Right cardiac atrium (tissue), 5 donors: ENCODE results near the gene CAMTA1. TPM values are rescaled to one million over a fixed set of nuclear protein-coding genes. Genes with fewer than 3 reads are reported as not detected.

Source experiments
- ATAC-seq, 2 donors: fragments of 200-7000 bp; cut with Tn5 transposase; one replicate each; pipeline versions ENCODE4 v1.8.0 to v1.9.1; 2020; ENCODE audit warnings: moderate library complexity in 2 of 2, mild to moderate bottlenecking in 1 of 2
- DNase-seq, 3 donors: peaks; one replicate each; pipeline ENCODE4 v3.0.0-alpha.2; 2020
- H3K27ac ChIP-seq: one replicate; pipeline ENCODE4 v1.5.1; 2013; ENCODE audit warnings: mild to moderate bottlenecking, low read length, control low read depth, moderate library complexity
- H3K27me3 ChIP-seq: one replicate; pipeline ENCODE4 v1.6.1; 2013; ENCODE audit not compliant: control insufficient read depth, insufficient read depth
- H3K4me1 ChIP-seq: one replicate; pipeline ENCODE4 v1.6.1; 2013; ENCODE audit warnings: low read length; ENCODE audit not compliant: control insufficient read depth, insufficient read depth
- H3K4me3 ChIP-seq: one replicate; pipeline ENCODE4 v1.5.1; 2013; ENCODE audit warnings: low read length, control low read depth
- H3K9me3 ChIP-seq: one replicate; pipeline ENCODE4 v1.6.1; 2013; ENCODE audit warnings: low read length; ENCODE audit not compliant: control insufficient read depth
- WGBS: extraction: QIAGEN DNeasy Blood & Tissue Kit; methylation state at CpG from one replicate; pipeline ENCODE4 v1.1.7; 2013; 5-methylcytosine and 5-hydroxymethylcytosine counted together
- intact Hi-C, 4 donors: fragments of 100-400 bp; cut with DNase I; formaldehyde crosslinking; loops; one replicate each; pipeline versions ENCODE4 v1.11.0 to v1.14.0; 2022 to 2023
- polyA plus RNA-seq: library from polyadenylated mRNA; stranded (reverse); fragments of 200-250 nt; gene quantifications from one replicate; pipeline ENCODE4 v1.2.3, GENCODE V29; 2013
- total RNA-seq, 4 donors: library from RNA; stranded (reverse); fragmentation: NEBNext Ultra II Directional; extraction: Animal tissue kit (Norgen Biotek cat#: 25700); gene quantifications; one replicate each; pipeline ENCODE4 v1.2.1, GENCODE V29; 2021
- donor health status: healthy with polysubstance abuse.
- donor health status: DM: no; HTN: yes; CAD: no.
- donor health status: DM: no; HTN: no; CAD: no.
- donor health status: DM: no; HTN: yes; CAD: no; lungs with severe emphysema.
- donor health status: DM: yes; HTN: yes; CAD: no.

CAMTA1 gene
- total and polyA plus RNA-seq, 5 donors = 155 to 334 (median 164) TPM

- H3K9me3 ChIP-seq = no peaks in the 10 kb centered on the region
- WGBS = 67% methylated on average over 3 of the region's 3 CpGs
- H3K27ac ChIP-seq = peak overlapping the region; percentile 43
- H3K27me3 ChIP-seq = no peaks in the 10 kb centered on the region
- H3K4me1 ChIP-seq = peaks cover 8% of the 10 kb centered on the region
- intact Hi-C loops = no loop called here
- DNase-seq = no peak
- H3K4me3 ChIP-seq = no peak overlapping the region
- ATAC-seq = no peak
These were observed 832.6 kb downstream of the CAMTA1 start for GRCh38 chr1:7617826-7618225.

- H3K9me3 ChIP-seq = no peaks in the 10 kb centered on the region
- 70% methylated on average over 4 of the region's 4 CpGs for WGBS
- intact Hi-C loops = loop anchor here in 1 of 4 donors (10.0 kb wide), 1 partner anchor 325 kb away; no protein-coding TSS in a partner anchor
- no peaks in the 10 kb centered on the region for H3K27me3 ChIP-seq
- no peak for ATAC-seq
- H3K4me1 ChIP-seq = peaks cover 11% of the 10 kb centered on the region
- H3K4me3 ChIP-seq = no peak overlapping the region
- DNase-seq = no peak
- H3K27ac ChIP-seq = no peak overlapping the region
These were observed 834.9 kb downstream of the CAMTA1 start for GRCh38 chr1:7620196-7620595.

- ATAC-seq (peak in 1 of 2 donors; percentile 47), DNase-seq (peak; percentile 44 to 77 (median 63))
- intact Hi-C loops = loop anchor here in 1 of 4 donors (10.0 kb wide), 1 partner anchor 327 kb away; no protein-coding TSS in a partner anchor
- no peak overlapping the region for H3K4me3 ChIP-seq
- H3K4me1 ChIP-seq = peaks cover 11% of the 10 kb centered on the region
- H3K9me3 ChIP-seq = no peaks in the 10 kb centered on the region
- peak overlapping the region; percentile 19 for H3K27ac ChIP-seq
- 26% methylated on average over 24 of the region's 24 CpGs for WGBS
- H3K27me3 ChIP-seq = no peaks in the 10 kb centered on the region
These were observed 836.3 kb downstream of the CAMTA1 start for GRCh38 chr1:7621334-7622219.

DNA sequence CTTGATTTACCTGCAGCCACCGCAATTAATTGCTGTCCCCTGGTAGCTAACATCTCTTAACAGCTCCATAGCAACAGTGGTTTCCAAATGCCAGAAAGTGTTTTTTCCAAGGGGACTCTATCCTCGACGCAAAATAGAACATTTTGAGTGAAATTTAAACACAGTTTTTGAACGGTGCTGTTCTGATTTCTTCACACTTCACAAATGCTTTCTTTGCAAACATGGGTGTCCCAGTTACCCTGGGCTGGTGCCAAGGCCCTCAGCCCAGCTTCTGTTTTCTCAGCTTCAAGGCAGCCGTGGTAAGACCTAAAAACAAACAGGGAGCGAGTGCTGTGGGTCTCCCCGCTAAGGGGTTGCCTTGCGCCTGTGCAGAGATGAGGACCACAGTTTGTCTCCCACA, 838.6 kb downstream of the CAMTA1 start:
- H3K9me3 ChIP-seq = no peaks in the 10 kb centered on the region
- intact Hi-C loops = loop anchor here in 1 of 4 donors (10.0 kb wide), 1 partner anchor 329 kb away; no protein-coding TSS in a partner anchor
- H3K4me1 ChIP-seq = peaks cover 12% of the 10 kb centered on the region
- DNase-seq = peak in 2 of 3 donors; percentile 36 to 44
- H3K4me3 ChIP-seq = no peak overlapping the region
- H3K27ac ChIP-seq = no peak overlapping the region
- 65% methylated on average over 8 of the region's 8 CpGs for WGBS
- ATAC-seq = no peak
- no peaks in the 10 kb centered on the region for H3K27me3 ChIP-seq

- H3K4me1 ChIP-seq = peaks cover 15% of the 10 kb centered on the region
- no peaks in the 10 kb centered on the region for H3K27me3 ChIP-seq
- no peaks in the 10 kb centered on the region for H3K9me3 ChIP-seq
- ATAC-seq = no peak
- no peak for DNase-seq
- intact Hi-C loops = loop anchor here in 1 of 4 donors (10.0 kb wide), 1 partner anchor 330 kb away; no protein-coding TSS in a partner anchor
- H3K4me3 ChIP-seq = no peak overlapping the region
- 66% methylated on average over 7 of the region's 7 CpGs for WGBS
- H3K27ac ChIP-seq = no peak overlapping the region
These were observed 839.6 kb downstream of the CAMTA1 start for GRCh38 chr1:7624791-7625355.

GRCh38 chr1:7625401-7625800, 840.1 kb downstream of the CAMTA1 start:
- DNase-seq = no peak
- Histone ChIP-seq H3K27me3 (no peaks in the 10 kb centered on the region), H3K27ac (no peak overlapping the region), H3K4me3 (no peak overlapping the region), H3K4me1 (peaks cover 15% of the 10 kb centered on the region), H3K9me3 (no peaks in the 10 kb centered on the region)
- WGBS = 92% methylated on average over 12 of the region's 12 CpGs
- intact Hi-C loops = loop anchor here in 1 of 4 donors (10.0 kb wide), 1 partner anchor 331 kb away; no protein-coding TSS in a partner anchor
- ATAC-seq = no peak

- intact Hi-C loops = loop anchor here in 1 of 4 donors (10.0 kb wide), 1 partner anchor 333 kb away; no protein-coding TSS in a partner anchor
- ATAC-seq = peak; percentile 78 to 85
- Histone ChIP-seq H3K4me1 (peaks cover 10% of the 10 kb centered on the region), H3K9me3 (no peaks in the 10 kb centered on the region), H3K4me3 (no peak overlapping the region), H3K27me3 (no peaks in the 10 kb centered on the region), H3K27ac (peak overlapping the region; percentile 93)
- WGBS = 45% methylated on average over 4 of the region's 4 CpGs
- peak; percentile 57 to 89 (median 82) for DNase-seq
These were observed 843.0 kb downstream of the CAMTA1 start for GRCh38 chr1:7628273-7628672.

GRCh38 chr1:7629011-7629410, 843.8 kb downstream of the CAMTA1 start:
- H3K27ac ChIP-seq = peak overlapping the region; percentile 93
- H3K4me3 ChIP-seq = no peak overlapping the region
- 74% methylated on average over 8 of the region's 8 CpGs for WGBS
- no peaks in the 10 kb centered on the region for H3K9me3 ChIP-seq
- H3K27me3 ChIP-seq = no peaks in the 10 kb centered on the region
- DNase-seq (peak in 1 of 3 donors; percentile 72), ATAC-seq (peak; percentile 59 to 67)
- peaks cover 10% of the 10 kb centered on the region for H3K4me1 ChIP-seq
- intact Hi-C loops = loop anchor here in 1 of 4 donors (10.0 kb wide), 1 partner anchor 334 kb away; no protein-coding TSS in a partner anchor

- Histone ChIP-seq H3K4me1 (peaks cover 7% of the 10 kb centered on the region), H3K4me3 (no peak overlapping the region), H3K27ac (no peak overlapping the region), H3K27me3 (no peaks in the 10 kb centered on the region), H3K9me3 (no peaks in the 10 kb centered on the region)
- no peak for DNase-seq
- intact Hi-C loops = loop anchor here in 1 of 4 donors (10.0 kb wide), 1 partner anchor 335 kb away; no protein-coding TSS in a partner anchor
- 57% methylated on average over 22 of the region's 22 CpGs for WGBS
- no peak for ATAC-seq
These were observed 844.4 kb downstream of the CAMTA1 start for GRCh38 chr1:7629465-7630195.

GRCh38 chr1:7630378-7630777, 845.1 kb downstream of the CAMTA1 start:
- ATAC-seq (no peak), DNase-seq (no peak)
- Histone ChIP-seq H3K27ac (no peak overlapping the region), H3K27me3 (no peaks in the 10 kb centered on the region), H3K9me3 (no peaks in the 10 kb centered on the region), H3K4me1 (peaks cover 7% of the 10 kb centered on the region), H3K4me3 (no peak overlapping the region)
- intact Hi-C loops = no loop called here
- 83% methylated on average over 8 of the region's 8 CpGs for WGBS
